ENCODE measurements around the gene SYNGR2.

SYNGR2 gene, protein sequence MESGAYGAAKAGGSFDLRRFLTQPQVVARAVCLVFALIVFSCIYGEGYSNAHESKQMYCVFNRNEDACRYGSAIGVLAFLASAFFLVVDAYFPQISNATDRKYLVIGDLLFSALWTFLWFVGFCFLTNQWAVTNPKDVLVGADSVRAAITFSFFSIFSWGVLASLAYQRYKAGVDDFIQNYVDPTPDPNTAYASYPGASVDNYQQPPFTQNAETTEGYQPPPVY

GRCh38 chr17:78168242-78168902 is at the start of gene SYNGR2:
Gene SYNGR2 (plus strand): TSS chr17:78168581. CDS start chr17:78168617, 36 bp downstream.
- peak within 1 kb of the TSS; percentile 80 for H3K4me3 ChIP-seq (ENCODE audit: low read length)
- TF ChIP-seq ZNF274 (IDR thresholded peaks at IDR 0.05; ENCODE audit: low read depth, low read length): no peak

- H3K4me3 ChIP-seq (ENCODE audit: low read length): no peak overlapping the region
- TF ChIP-seq ZNF274 (IDR thresholded peaks at IDR 0.05; ENCODE audit: low read depth, low read length): no peak
These were observed 49.6 kb upstream of the SYNGR2 start for GRCh38 chr17:78118801-78119241.

GRCh38 chr17:78120537-78120936 is 47.8 kb upstream of the SYNGR2 start:
- TF ChIP-seq ZNF274 (IDR thresholded peaks at IDR 0.05; ENCODE audit: low read depth, low read length): no peak
- H3K4me3 ChIP-seq (ENCODE audit: low read length): no peak overlapping the region

- peak overlapping the region; percentile 40; the same call in 1 of the 2 replicates for H3K4me3 ChIP-seq (ENCODE audit: low read length)
These were observed 47.2 kb upstream of the SYNGR2 start for GRCh38 chr17:78120971-78121800.

DNA sequence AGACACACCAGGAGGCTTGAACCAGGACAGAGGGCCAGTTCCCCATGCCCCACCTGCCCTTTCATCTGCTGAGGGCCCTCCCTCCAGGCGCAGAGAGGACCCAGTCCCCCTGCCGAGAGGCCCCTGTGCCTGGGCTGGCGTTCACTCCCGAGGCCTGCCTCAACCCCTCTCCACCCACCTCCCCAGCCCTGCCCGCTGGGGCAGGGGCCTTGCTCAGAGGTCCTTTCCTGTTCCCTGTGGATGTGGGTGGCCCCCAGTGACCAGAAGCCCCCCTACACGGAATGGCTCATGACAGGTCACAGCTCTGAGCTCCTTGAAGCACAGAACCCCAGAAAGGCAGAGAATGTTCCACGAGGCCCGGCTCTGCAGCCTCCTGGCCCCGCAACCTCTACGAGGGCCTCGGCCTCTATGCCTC is 46.6 kb upstream of the SYNGR2 start:
- H3K4me3 ChIP-seq (ENCODE audit: low read length): peak overlapping the region; percentile 40; the same call in 1 of the 2 replicates

More at GRCh38 chr17:78120971-78121800, 47.2 kb upstream of the SYNGR2 start:
- TF ChIP-seq ZNF274 (IDR thresholded peaks at IDR 0.05; ENCODE audit: low read depth, low read length): no peak

DNA sequence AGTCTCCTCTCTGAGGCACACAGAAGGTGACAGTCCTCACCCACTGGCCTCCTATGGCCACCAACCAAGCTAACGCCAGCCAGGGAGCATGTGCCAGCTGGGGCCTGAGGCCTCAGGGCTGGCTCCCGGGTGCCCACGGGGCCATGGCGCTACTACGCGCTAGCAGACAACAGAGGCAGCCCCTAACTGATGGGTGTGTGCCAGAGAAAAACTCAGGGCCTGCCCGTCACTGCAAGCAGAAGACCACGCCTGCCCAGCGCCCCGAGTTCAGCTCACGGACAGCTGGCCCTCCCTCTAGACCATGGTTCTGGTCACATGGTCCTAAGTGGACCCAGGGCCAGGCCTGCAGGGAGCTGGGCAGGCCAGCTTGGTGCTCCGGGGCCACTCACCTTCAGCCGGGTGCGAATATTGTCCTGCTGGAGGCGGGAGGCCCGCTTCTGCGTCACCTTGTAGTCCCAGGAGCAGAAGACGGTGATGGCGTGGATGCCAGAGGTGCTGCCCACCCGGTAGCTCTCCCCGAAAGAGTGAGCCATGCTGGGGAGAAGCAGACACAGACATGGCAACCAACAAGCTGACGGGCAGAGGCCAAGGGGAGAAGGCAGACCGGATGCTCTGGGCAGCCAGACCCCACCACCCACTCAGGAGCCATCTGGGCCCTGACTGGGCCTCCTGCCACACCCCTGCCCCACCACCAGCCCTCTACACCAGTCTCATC is 46.0 kb upstream of the SYNGR2 start:
- TF ChIP-seq ZNF274 (IDR thresholded peaks at IDR 0.05; ENCODE audit: low read depth, low read length): no peak
- H3K4me3 ChIP-seq (ENCODE audit: low read length): peak overlapping the region; percentile 40; the same call in 1 of the 2 replicates

More for the DNA sequence above, 46.6 kb upstream of the SYNGR2 start:
- no peak for TF ChIP-seq ZNF274 (IDR thresholded peaks at IDR 0.05; ENCODE audit: low read depth, low read length)

- no peak for TF ChIP-seq ZNF274 (IDR thresholded peaks at IDR 0.05; ENCODE audit: low read depth, low read length)
- no peak overlapping the region; the same call in 1 of the 2 replicates for H3K4me3 ChIP-seq (ENCODE audit: low read length)
These were observed 45.5 kb upstream of the SYNGR2 start for GRCh38 chr17:78122931-78123249.

DNA sequence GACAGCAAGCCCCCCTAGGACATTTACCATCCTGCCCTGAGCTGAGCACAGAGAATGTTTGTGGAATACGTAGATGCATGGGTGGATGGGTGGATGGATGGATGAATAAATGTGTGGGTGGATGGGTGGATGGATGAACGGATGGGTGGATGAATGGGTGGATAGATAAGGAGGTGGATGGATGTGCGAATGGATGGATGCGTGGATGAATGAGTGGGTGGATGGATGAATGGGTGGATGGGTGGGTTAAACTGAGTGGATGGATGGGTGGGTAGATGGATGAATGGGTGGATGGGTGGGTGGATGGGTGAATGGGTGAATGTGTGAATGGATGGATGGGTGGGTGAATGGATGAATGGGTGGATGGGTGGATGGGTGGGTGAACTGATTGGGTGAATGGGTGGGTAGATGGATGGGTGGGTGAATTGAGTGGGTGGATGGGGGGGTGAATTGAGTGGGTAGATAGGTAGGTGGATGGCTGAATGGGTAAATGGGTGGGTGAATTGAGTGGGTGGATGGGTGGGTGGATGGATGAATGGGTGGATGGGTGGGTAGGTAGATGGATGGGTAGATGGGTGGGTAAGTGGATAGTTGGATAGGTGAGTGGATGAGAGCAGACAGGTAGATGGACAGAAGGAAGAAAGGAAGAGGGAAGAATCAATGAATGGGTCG is 45.0 kb upstream of the SYNGR2 start:
- no peak overlapping the region; the same call in 1 of the 2 replicates for H3K4me3 ChIP-seq (ENCODE audit: low read length)
- TF ChIP-seq ZNF274 (IDR thresholded peaks at IDR 0.05; ENCODE audit: low read depth, low read length): no peak

- peak overlapping the region; percentile 24; the same call in 1 of the 2 replicates for H3K4me3 ChIP-seq (ENCODE audit: low read length)
- no peak for TF ChIP-seq ZNF274 (IDR thresholded peaks at IDR 0.05; ENCODE audit: low read depth, low read length)
These were observed 44.1 kb upstream of the SYNGR2 start for GRCh38 chr17:78124081-78124835.

GRCh38 chr17:78124836-78125137 is 43.6 kb upstream of the SYNGR2 start:
- H3K4me3 ChIP-seq (ENCODE audit: low read length): peak overlapping the region; percentile 24; the same call in 1 of the 2 replicates
- no peak for TF ChIP-seq ZNF274 (IDR thresholded peaks at IDR 0.05; ENCODE audit: low read depth, low read length)

DNA sequence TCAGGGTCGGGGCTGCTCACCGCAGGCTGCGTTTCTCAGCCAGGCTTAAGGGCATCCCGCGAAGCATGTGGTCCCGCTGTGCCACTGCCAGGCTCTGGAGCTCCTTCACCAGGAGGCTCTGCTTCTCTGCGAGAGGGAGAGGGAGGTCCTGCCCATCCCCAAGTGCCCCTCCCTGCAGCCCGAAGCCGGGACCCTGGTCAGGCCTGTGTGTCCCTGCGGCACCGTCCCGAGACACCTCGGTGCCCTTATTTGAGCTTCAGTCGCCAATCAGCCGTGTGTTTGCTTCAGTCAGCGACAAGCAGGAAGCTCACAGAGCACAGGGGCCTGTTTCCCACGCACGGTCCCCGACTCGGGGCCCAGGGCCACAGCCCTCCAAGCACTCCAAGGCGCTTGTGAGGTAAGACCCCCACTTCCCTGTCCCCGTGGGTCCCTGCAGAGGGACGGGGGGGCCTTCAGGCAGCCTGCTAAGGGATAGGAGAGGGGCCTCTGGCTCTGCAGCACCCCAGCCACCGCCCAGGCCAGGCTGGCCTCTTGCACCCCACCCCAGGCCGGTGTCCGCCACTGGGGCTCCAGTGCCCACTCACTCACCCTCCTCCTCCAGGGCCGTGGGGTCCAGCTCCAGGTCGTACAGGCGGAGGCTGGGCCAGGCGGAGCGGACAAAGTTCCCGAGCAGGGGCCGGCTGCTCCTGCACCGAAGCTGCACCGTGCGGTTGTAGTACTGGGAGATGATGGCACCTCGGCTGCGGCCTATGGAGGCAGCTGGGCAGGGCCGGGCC is 43.1 kb upstream of the SYNGR2 start:
- H3K4me3 ChIP-seq (ENCODE audit: low read length): peak overlapping the region; percentile 24; the same call in 1 of the 2 replicates
- TF ChIP-seq ZNF274 (IDR thresholded peaks at IDR 0.05; ENCODE audit: low read depth, low read length): no peak

Measured in GM08714 (cell line).